ENCODE results near the gene BEX5.
"Not testable (repeated sequence)": the region's sequence is repeated elsewhere in the genome, so short reads cannot be mapped to it uniquely, and the experiment has no call there.

Gene BEX5

GRCh38 chrX:102155806-102156179, at the start of gene BEX5:
Gene BEX5, minus strand, starts transcription at chrX:102155977. Its CDS starts 1,712 bp downstream, at chrX:102154265.
- in situ Hi-C loops (cut with HindIII; ENCODE audit: low sequenced_read_pairs) = no loop called here

- in situ Hi-C loops (cut with HindIII; ENCODE audit: low sequenced_read_pairs) = no loop called here
Observed at GRCh38 chrX:102185967-102186720, 30.4 kb upstream of the BEX5 start.

GRCh38 chrX:102154900-102155805, 624 bp downstream of the BEX5 start:
- in situ Hi-C loops (cut with HindIII; ENCODE audit: low sequenced_read_pairs) = no loop called here

- in situ Hi-C loops (cut with HindIII; ENCODE audit: low sequenced_read_pairs) = no loop called here
Observed at GRCh38 chrX:102154218-102154860, 1.4 kb downstream of the BEX5 start.

- in situ Hi-C loops (cut with HindIII; ENCODE audit: low sequenced_read_pairs) = not testable (repeated sequence)
Observed at GRCh38 chrX:102142274-102142673, 13.5 kb downstream of the BEX5 start, which contains the start of gene TCEAL6. Gene TCEAL6, minus strand, starts transcription at chrX:102142481.

- in situ Hi-C loops (cut with HindIII; ENCODE audit: low sequenced_read_pairs) = not testable (repeated sequence)
Observed at GRCh38 chrX:102141631-102142030, 14.1 kb downstream of the BEX5 start.

- in situ Hi-C loops (cut with HindIII; ENCODE audit: low sequenced_read_pairs) = not testable (repeated sequence)
Observed at GRCh38 chrX:102140876-102141275, 14.9 kb downstream of the BEX5 start.

- in situ Hi-C loops (cut with HindIII; ENCODE audit: low sequenced_read_pairs) = no loop called here
Observed at GRCh38 chrX:102138064-102138463, 17.7 kb downstream of the BEX5 start.

GRCh38 chrX:102129473-102129872, 26.3 kb downstream of the BEX5 start:
- in situ Hi-C loops (cut with HindIII; ENCODE audit: low sequenced_read_pairs) = no loop called here

GRCh38 chrX:102126863-102127262, 28.9 kb downstream of the BEX5 start:
- in situ Hi-C loops (cut with HindIII; ENCODE audit: low sequenced_read_pairs) = no loop called here

- in situ Hi-C loops (cut with HindIII; ENCODE audit: low sequenced_read_pairs) = not testable (repeated sequence)
Observed at GRCh38 chrX:102126080-102126818, 29.5 kb downstream of the BEX5 start.

GRCh38 chrX:102125436-102125835, 30.3 kb downstream of the BEX5 start, which contains the start of gene TCEAL2:
Gene TCEAL2, plus strand, starts transcription at chrX:102125679. Its CDS starts 1,152 bp downstream, at chrX:102126831.
- in situ Hi-C loops (cut with HindIII; ENCODE audit: low sequenced_read_pairs) = not testable (repeated sequence)

GRCh38 chrX:102125014-102125413, 30.8 kb downstream of the BEX5 start:
- in situ Hi-C loops (cut with HindIII; ENCODE audit: low sequenced_read_pairs) = not testable (repeated sequence)

- in situ Hi-C loops (cut with HindIII; ENCODE audit: low sequenced_read_pairs) = no loop called here
Observed at GRCh38 chrX:102115748-102116147, 40.0 kb downstream of the BEX5 start.

- in situ Hi-C loops (cut with HindIII; ENCODE audit: low sequenced_read_pairs) = no loop called here
Observed at GRCh38 chrX:102113367-102113766, 42.4 kb downstream of the BEX5 start.
